ENCODE results near the gene SVOPL. TPM values are rescaled to one million over a fixed set of nuclear protein-coding genes. Genes with fewer than 3 reads are reported as not detected.

Gene SVOPL, protein sequence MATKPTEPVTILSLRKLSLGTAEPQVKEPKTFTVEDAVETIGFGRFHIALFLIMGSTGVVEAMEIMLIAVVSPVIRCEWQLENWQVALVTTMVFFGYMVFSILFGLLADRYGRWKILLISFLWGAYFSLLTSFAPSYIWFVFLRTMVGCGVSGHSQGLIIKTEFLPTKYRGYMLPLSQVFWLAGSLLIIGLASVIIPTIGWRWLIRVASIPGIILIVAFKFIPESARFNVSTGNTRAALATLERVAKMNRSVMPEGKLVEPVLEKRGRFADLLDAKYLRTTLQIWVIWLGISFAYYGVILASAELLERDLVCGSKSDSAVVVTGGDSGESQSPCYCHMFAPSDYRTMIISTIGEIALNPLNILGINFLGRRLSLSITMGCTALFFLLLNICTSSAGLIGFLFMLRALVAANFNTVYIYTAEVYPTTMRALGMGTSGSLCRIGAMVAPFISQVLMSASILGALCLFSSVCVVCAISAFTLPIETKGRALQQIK
- 0.78 TPM in 1 of 2 replicates, not detected in the other for total RNA-seq

GRCh38 chr7:138700857-138701536, at the start of gene SVOPL:
Gene SVOPL (minus strand): TSS chr7:138701362. CDS start chr7:138679045, 22,317 bp downstream.

Other genes starting within 250 kb of the SVOPL start
- 3.4 and 11.7 TPM in 2 replicates for gene TRIM24, start 241.1 kb downstream of the SVOPL start, total RNA-seq
- gene TMEM213, start 96.6 kb upstream of the SVOPL start, total RNA-seq = not detected in 2 replicates
- 0.07 TPM in 1 of 2 replicates, not detected in the other for gene ATP6V0A4, start 96.8 kb upstream of the SVOPL start, total RNA-seq

All from nasal cavity respiratory epithelium epithelial cell of viscerocranial mucosa (primary cell).